ENCODE results near the gene POU2AF1.
A peak's percentile ranks its signal among the peaks of the same experiment; 100 is the strongest.

POU2AF1 gene

GRCh38 chr11:111361052-111361801, 17.8 kb downstream of the POU2AF1 start:
- DNase-seq (ENCODE audit: low spot score), result no peak

GRCh38 chr11:111360150-111361043, 18.7 kb downstream of the POU2AF1 start:
- DNase-seq (ENCODE audit: low spot score), result no peak

DNA sequence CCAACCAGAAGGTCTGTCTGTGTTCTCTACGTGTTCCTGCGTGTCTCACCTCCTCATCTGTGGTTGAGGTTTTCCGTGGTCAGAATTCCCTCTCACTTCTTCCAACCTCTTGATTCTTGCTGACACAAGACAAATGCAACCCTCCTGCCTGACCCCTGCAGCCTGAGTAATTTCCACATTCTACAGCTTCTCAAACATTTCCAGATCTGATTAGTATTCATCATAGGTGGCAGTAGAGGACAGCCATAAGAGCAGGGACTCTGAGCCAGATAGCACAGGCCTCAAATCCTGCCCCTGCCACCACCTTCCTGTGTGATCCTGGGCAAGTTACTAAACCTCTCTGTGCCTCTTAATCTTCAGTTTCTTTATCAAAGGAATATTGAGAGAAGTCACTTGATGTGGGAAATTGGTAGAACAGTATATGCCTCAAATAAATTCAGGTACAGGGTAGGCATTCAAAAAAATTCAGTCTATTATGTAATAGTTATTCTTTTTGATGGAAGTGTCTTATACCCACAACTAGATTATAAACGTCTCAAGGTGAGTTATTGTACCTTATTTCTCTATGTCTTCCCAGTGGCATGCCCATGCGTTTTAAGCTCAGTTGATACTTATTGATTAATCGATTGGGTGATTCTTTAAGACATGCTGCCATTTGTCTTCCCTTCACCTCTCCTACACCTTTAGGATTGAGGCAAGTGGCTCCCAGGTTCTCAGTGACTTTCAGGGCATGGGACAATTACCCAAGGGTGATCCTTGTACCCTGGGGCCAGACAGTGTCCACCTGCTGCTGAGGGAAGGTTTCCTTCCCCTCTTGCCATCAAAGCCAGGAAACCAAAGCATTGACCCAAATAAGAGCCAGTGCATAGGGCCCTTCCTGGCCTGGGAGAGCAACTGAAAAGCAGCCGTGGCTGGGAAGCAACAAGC, 19.6 kb downstream of the POU2AF1 start:
- no peak for DNase-seq (ENCODE audit: low spot score)

DNA sequence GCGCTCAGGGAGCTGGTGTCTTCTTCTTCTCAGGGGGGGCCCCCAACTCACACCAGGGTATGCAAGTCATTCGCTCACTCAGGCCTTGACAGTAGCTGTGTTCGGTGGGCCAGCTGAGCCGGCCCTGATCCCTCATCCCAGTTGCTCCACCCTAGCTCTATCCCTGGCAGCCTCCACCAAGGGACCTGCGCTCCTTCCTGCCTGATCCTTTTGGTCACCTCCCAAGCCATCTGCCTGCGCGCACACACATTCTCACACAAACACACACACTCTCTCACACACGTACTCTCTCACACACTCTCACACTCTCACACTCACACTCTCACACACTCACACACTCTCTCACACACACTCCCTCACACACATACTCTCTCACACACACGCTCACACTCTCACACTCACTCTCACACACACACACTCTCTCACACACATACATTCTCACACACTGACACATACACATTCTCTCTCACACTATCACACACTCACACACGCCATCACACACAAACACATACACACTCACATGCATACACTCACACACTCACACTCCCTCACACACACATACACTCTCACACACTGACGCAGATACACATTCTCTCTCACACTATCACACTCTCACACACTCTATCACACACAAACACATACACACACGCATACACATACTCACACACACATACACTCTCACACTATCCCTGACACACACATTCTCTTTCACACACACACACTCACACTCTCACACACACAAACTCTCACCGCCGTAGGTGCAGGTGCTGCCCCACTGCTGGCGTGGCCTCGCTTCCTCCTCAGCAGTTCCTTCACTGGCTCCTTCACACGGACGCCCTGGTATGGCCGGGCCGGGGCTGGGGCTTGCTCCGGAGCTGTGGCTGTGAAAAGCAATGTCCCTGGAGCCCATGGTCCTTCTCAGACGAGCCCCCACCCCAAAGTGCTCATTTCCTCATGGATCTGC, 20.8 kb downstream of the POU2AF1 start:
- DNase-seq (ENCODE audit: low spot score), result no peak

DNA sequence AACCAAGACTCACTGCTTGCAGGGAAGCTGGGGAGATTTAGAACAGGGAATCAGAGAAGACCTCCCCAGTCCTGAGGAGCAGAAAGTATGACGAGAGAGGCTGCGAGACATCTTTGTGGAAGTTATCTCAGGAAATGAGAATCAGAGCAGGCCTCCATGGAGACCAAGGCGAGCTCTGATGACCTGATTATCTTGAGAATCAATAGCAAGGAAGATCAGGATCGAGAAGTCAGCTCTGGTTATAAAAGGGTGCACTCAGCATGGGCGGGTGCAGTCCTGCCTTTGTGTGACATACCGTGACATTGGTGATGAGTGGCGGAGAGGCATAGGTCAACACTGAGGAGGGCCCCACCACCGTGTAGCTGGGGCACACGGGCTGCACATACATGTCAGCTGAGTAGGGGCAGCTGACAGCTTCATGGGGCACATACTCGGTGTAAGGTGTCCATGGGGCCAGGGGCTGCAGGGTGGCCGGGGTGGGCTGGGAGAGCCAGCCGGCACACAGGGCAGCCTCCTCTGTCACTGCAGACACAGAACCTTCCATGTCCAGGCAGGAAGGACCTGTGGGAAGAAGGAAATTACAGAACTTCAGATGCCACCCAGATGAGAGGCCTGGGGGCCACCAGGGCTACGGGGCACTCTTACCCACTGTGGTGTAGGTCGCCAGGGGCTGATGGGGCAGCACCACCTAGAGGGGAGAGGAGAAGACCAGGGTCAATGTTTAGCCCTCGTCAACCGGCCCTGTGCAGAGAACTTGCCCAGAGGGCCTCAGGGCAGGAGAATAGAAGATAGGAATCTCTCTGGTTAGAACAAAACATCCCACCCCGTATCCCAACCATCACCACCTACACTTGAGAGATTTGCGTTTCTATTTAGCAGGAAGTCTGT, 21.7 kb downstream of the POU2AF1 start:
- no peak for DNase-seq (ENCODE audit: low spot score)

DNA sequence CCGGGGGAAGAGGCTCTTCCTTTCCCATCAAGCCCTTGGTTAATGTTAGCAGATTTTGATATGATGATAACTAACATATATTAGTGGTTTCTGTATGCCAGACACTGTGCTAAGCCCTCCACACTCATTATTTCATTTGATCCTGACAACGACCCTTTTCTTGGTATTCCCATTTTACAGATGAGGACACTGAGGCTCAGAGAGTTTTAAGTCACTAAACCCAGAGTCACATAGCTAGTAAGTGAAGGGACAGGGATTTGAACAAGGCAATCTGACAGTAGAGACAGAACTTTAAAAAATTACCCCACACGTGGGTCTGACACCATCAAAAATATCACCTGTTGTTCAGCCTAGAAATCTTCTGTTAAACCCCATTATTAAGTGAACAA, 22.4 kb downstream of the POU2AF1 start:
- no peak for DNase-seq (ENCODE audit: low spot score)

DNA sequence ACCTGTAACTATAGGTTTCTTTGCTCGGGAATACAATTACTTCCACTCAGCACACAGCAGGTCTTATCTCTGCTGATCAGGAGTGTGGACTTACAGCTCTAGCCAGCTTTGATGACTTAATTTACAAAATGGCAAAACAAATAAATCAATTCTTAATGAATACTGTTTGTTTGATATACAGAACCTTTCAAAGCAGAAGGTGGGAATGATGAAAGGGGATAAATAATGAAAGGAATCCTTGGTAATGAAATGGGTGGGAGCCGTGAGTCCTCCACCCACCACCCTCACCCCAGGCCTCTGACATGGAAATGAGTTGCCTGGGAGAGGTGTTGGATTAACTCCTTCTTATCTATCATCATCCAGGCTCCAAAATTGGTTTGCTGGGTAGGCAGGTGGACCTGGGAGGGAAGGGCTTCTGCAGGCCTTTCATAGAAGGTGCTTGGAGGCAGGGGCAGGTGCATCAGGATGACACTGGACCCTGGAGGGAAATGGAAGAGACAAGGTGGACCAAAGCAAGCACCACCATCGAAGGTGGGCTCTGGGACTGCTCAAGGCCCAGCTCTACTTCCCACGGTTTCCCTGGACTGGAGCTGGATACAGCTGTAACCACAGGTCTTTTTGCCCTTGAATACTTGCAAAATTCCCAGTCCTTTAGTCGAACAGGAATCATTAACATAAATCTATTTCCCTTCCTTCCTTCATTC, 23.0 kb downstream of the POU2AF1 start:
- DNase-seq (ENCODE audit: low spot score), result no peak

DNA sequence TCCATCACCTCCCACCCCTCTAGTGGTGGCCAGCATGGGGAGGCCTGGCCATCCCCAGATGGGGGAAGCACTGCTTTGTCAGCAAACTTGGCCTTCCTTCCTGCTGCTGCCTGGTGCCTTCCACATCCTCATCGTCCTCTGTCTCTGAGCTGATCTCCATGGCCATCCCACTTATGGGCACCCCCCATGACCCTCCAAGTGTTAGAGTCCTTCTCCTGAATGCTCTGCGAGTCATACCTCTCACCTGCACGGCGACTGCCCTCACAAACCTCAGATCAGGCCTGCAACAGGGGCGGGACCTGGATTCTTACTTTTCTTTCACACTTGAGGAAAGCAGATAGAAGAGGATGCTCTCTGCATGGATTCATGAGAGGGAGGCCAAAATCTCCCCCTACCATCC, 24.0 kb downstream of the POU2AF1 start:
- no peak for DNase-seq (ENCODE audit: low spot score)

GRCh38 chr11:111354601-111354891, 24.5 kb downstream of the POU2AF1 start:
- no peak for DNase-seq (ENCODE audit: low spot score)

GRCh38 chr11:111353776-111354600, 25.1 kb downstream of the POU2AF1 start:
- no peak for DNase-seq (ENCODE audit: low spot score)

DNA sequence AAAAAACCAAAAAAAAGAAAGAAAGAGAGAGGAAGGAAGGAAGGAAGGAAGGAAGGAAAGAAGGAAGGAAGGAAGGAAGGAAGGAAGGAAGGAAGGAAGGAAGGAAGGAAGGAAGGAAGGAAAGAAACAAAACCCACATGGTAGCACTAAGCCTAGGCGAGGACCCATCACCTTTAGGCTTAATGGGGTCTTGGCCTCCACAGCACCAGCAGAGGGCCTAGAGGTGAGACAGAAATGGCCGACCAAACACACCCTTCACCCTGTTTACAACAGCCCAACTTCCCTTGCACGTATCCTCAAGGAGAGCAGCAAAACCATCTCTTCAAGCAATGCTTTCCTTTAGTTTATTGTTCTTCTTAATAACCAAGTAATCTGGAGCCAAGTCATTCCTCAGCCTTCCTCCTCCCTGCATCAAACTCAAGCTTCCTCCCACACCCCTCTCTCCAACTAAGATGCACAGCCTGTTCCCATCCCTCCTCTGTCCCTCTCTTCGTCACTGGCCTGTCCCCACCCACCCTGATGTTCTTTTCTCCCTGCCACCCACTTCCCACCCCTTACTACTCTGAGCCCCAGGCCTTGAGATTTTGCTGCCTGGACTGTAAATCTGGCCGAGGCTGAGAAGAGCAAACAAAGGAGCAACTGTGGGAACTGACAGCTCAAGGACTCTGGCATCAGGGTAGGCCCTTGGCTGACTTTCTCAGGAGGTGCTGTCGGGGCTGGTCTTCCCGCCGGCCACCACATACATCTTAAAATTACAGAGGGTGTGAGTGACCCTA, 26.0 kb downstream of the POU2AF1 start:
- no peak for DNase-seq (ENCODE audit: low spot score)

DNA sequence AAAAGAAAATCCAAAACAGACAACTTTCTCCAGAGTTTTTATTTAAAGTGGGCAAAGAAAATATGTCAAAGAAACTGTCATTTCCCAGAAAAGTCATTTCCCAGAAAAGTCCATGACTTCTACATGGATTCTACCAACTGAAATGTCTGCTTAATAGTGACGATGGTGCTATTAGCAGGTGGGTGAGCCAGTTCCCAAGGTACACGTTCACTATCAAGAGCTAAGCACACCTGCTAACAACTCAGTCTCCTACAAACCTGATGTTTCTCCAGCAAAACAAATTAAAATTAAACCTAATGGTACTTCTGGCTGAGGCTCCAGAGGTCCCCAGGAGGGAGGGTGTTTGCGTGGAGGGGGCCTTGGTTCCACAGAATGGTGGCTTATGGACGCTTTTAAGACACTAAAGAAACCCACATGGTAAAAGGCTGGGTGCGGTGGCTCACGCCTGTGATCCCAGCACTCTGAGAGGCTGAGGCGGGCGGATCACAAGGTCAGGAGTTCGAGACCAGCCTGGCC, 26.8 kb downstream of the POU2AF1 start:
- no peak for DNase-seq (ENCODE audit: low spot score)

- no peak for DNase-seq (ENCODE audit: low spot score)
These were observed 27.6 kb downstream of the POU2AF1 start for GRCh38 chr11:111351374-111352055.

DNA sequence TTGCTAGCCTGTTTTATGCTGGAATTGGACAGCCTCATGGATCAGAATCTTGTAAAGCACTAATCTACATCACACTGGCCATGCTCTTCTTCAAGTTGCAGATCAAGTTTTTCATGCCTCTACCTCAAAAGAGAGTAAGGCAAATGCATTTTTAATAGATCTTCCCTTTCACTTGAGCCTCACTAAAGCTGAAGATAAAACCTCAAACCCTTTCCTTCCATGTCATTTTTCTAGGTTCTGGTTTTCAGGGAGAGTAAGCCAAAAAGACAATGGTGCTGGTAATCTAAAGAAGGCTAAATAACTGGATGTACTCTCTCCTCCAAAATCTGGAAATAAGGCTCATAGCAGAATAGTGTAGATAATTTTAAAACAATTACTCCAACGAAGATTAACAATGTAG, 28.3 kb downstream of the POU2AF1 start:
- no peak for DNase-seq (ENCODE audit: low spot score)

DNA sequence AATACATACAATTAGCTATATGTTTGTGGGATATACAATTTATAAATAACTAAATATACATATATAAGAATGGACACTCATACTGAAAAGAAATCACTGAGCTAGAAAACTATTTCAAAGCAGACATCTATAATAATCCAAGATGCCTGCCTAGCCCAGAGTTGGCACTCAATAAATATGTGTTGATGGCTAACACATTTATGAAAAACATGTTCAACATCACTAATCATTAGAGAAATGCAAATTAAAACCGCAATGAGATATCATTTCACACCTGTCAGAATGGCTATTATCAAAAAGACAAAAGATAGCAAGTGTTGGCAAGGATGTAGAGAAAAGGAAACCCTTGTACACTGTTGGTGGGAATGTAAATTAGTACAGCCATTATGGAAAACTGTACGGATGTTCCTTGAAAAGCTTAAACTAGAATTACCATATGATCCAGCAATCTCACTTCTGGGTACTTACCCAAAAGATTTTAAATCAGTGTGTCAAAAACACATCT, 29.8 kb downstream of the POU2AF1 start:
- no peak for DNase-seq (ENCODE audit: low spot score)

DNA sequence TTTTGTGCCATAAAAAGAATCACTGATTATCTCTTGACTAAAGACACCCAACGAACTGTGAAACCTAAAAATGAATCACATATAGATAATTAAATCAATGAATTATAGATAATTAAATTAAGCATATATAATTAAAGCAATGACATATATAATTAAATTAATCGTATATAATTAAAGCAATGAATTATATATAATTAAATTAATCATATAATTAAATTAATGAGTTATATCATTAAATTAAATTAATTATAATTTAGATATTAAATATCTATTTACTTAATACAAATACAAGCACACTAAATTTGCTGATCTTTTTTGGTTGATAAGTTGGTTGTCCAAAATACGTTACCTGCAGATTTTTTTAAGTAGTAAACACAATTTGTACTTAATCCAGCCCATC, 30.9 kb downstream of the POU2AF1 start:
- DNase-seq (ENCODE audit: low spot score), result no peak

DNA sequence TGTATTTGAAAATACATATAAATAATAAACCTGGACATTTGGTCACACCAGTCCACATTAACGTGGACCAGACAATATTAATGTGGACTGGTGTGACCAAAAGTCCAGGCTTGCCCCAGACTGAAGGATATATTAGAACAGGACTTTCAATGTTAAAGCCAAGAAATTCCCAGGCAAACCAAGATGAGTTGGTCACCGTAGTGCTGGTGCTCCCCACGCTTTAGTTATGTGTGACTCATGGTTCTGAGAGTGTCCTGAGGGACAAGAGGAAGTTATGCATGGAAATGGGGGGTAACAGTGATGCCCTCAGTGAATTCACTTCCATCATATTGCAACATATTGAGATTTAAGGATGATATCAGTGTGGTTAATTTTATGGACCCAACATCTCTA, 31.4 kb downstream of the POU2AF1 start:
- peak; percentile 43 for DNase-seq (ENCODE audit: low spot score)
